ENCODE measurements around the gene IFNGR2. TPM values are rescaled to one million over a fixed set of nuclear protein-coding genes. Genes with fewer than 3 reads are reported as not detected.
"Not testable (repeated sequence)": the region's sequence is repeated elsewhere in the genome, so short reads cannot be mapped to it uniquely, and the experiment has no call there.

The IFNGR2 gene
- total and polyA plus RNA-seq, 5 donors from 2014 or later: 10.2 to 37.2 (median 22.8) TPM

GRCh38 chr21:33362044-33362555, 41.1 kb upstream of the IFNGR2 start:
- H3K4me3 ChIP-seq (ENCODE audit: low read depth, low read length): peak overlapping the region; percentile 91
- H3K9me3 ChIP-seq (ENCODE audit: control insufficient read depth in 2 of 2, low read length in 2 of 2): peaks cover 6 to 9% of the 10 kb centered on the region in 2 experiments
- peaks cover 8 to 25% (median 20%) of the 10 kb centered on the region in 4 donors for H3K4me1 Mint-ChIP-seq
- peaks cover 9% of the 10 kb centered on the region for H3K36me3 ChIP-seq (ENCODE audit: control insufficient read depth, insufficient read depth, low read length)
- DNase-seq (peak; percentile 67 to 93 (median 88)), ATAC-seq (ENCODE audit: low read depth in 2 of 2) (peak; percentile 76 to 79)
- H3K27ac Mint-ChIP-seq: peak overlapping the region; percentile 87 to 92 (median 89)
- peak overlapping the region; percentile 81 to 94 (median 90) for H3K4me3 Mint-ChIP-seq
- peaks cover 18% of the 10 kb centered on the region for H3K4me1 ChIP-seq (ENCODE audit: control insufficient read depth, insufficient read depth, low read length, poor library complexity, severe bottlenecking)
- H3K9me3 Mint-ChIP-seq: peaks cover 0 to 7% (median 2%) of the 10 kb centered on the region in 7 donors
- H3K27me3 ChIP-seq (ENCODE audit: control insufficient read depth, insufficient read depth, low read length): no peaks in the 10 kb centered on the region
- peaks cover 12% of the 10 kb centered on the region for H3K27me3 Mint-ChIP-seq
- H3K36me3 Mint-ChIP-seq: peaks cover 1% of the 10 kb centered on the region
- H3K27ac ChIP-seq (ENCODE audit: insufficient read depth, low read length, poor library complexity, severe bottlenecking): peak overlapping the region; percentile 78

DNA sequence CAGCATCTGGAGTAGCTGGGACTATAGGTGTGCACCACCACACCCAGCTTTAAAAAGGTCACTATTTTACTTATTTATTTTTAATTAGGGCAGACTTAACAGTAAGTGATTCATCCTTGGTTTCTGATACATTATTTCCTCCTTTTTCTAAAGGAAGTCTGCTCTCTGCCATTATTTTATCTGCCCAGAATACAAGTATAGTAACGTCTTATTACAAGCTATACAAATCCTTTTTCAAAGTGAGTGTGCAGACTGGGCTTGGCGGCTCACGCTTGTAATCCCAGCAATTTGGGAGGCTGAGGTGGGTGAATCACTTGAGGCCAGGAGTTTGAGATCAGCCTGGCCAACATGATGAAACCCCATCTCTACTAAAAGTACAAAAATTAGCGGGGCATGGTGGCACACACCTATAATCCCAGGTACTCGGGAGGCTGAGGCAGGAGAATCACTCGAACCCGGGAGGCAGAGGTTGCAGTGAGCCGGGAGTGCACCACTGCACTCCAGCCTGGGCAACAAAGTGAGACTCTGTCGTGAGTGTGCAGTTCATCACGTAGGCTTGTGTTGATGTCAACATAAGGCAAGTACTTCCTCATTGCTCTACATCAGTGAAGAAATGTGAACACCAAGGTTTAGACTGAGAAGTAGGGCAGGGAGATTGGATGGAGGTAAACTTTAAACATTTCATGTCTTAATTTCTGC, 39.2 kb upstream of the IFNGR2 start:
- not testable (repeated sequence) for H3K36me3 Mint-ChIP-seq; H3K4me3 ChIP-seq (ENCODE audit: low read depth, low read length); DNase-seq; H3K27ac Mint-ChIP-seq; H3K27ac ChIP-seq (ENCODE audit: insufficient read depth, low read length, poor library complexity, severe bottlenecking); ATAC-seq (ENCODE audit: low read depth in 2 of 2); H3K27me3 ChIP-seq (ENCODE audit: control insufficient read depth, insufficient read depth, low read length); H3K36me3 ChIP-seq (ENCODE audit: control insufficient read depth, insufficient read depth, low read length)
- Histone ChIP-seq H3K9me3 (ENCODE audit: control insufficient read depth in 2 of 2, low read length in 2 of 2) (peaks cover 12 to 26% of the 10 kb centered on the region in 2 experiments), H3K4me1 (ENCODE audit: control insufficient read depth, insufficient read depth, low read length, poor library complexity, severe bottlenecking) (peaks cover 18% of the 10 kb centered on the region)
- H3K4me3 Mint-ChIP-seq: peak overlapping the region in 1 of 4 donors; percentile 51
- peaks cover 0 to 21% (median 9%) of the 10 kb centered on the region in 7 donors for H3K9me3 Mint-ChIP-seq
- peaks cover 8 to 25% (median 20%) of the 10 kb centered on the region in 4 donors for H3K4me1 Mint-ChIP-seq
- peaks cover 12% of the 10 kb centered on the region for H3K27me3 Mint-ChIP-seq

- Histone ChIP-seq H3K27ac (ENCODE audit: insufficient read depth, low read length, poor library complexity, severe bottlenecking) (no peak overlapping the region), H3K4me1 (ENCODE audit: control insufficient read depth, insufficient read depth, low read length, poor library complexity, severe bottlenecking) (peaks cover 18% of the 10 kb centered on the region), H3K27me3 (ENCODE audit: control insufficient read depth, insufficient read depth, low read length) (no peaks in the 10 kb centered on the region), H3K36me3 (ENCODE audit: control insufficient read depth, insufficient read depth, low read length) (no peaks in the 10 kb centered on the region), H3K9me3 (ENCODE audit: control insufficient read depth in 2 of 2, low read length in 2 of 2) (peaks cover 12 to 26% of the 10 kb centered on the region in 2 experiments), H3K4me3 (ENCODE audit: low read depth, low read length) (no peak overlapping the region)
- ATAC-seq (ENCODE audit: low read depth in 2 of 2) (no peak), DNase-seq (no peak)
- Mint-ChIP-seq H3K4me3 (no peak overlapping the region), H3K27ac (no peak overlapping the region), H3K27me3 (peaks cover 12% of the 10 kb centered on the region), H3K4me1 (peaks cover 8 to 25% (median 20%) of the 10 kb centered on the region in 4 donors), H3K36me3 (peaks cover 4% of the 10 kb centered on the region), H3K9me3 (peaks cover 0 to 23% (median 10%) of the 10 kb centered on the region in 7 donors)
These were observed 38.4 kb upstream of the IFNGR2 start for GRCh38 chr21:33364830-33365229.

DNA sequence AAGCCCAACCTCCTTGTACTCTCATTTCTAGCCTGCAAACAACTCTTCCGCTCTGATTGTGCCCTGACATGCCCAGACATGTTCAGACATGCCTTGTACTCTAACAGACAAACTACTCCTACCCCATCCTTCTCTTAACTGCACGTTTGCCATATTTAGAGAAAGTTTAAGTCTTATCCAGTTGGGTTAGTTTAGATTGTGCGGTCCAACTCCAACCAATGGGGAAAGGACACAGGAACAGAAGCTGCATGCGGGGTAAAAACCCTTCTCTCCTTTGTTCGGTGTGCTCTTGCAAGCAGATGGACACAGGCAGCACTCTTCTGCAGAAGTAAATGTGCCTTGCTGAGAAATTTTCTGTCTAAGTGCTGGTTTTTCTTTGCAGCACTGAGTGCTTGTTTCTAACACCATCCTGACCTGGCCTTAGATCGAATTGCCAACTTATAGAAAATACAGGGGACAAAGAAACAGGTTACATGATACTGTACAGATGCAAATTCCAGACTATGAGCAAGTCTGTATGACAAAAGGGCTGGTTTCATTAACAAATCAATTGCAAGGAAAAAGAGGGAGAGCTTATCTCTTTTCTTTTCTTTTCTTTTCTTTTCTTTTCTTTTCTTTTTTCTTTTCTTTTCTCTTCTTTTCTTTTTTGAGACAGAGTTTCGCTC, 35.8 kb upstream of the IFNGR2 start:
- Mint-ChIP-seq H3K27ac (peak overlapping the region in 1 of 3 donors; percentile 66), H3K9me3 (peaks cover 0 to 23% (median 11%) of the 10 kb centered on the region in 7 donors), H3K27me3 (no peaks in the 10 kb centered on the region), H3K4me1 (peaks cover 0 to 6% (median 4%) of the 10 kb centered on the region in 4 donors), H3K36me3 (peaks cover 4% of the 10 kb centered on the region), H3K4me3 (no peak overlapping the region)
- Histone ChIP-seq H3K27ac (ENCODE audit: insufficient read depth, low read length, poor library complexity, severe bottlenecking) (no peak overlapping the region), H3K36me3 (ENCODE audit: control insufficient read depth, insufficient read depth, low read length) (no peaks in the 10 kb centered on the region), H3K27me3 (ENCODE audit: control insufficient read depth, insufficient read depth, low read length) (no peaks in the 10 kb centered on the region), H3K4me1 (ENCODE audit: control insufficient read depth, insufficient read depth, low read length, poor library complexity, severe bottlenecking) (peaks cover 4% of the 10 kb centered on the region), H3K9me3 (ENCODE audit: control insufficient read depth in 2 of 2, low read length in 2 of 2) (peaks cover 12 to 26% of the 10 kb centered on the region in 2 experiments), H3K4me3 (ENCODE audit: low read depth, low read length) (no peak overlapping the region)
- peak in 1 of 3 donors; percentile 52 for DNase-seq
- no peak for ATAC-seq (ENCODE audit: low read depth in 2 of 2)

GRCh38 chr21:33368124-33368523, 35.1 kb upstream of the IFNGR2 start:
- Histone ChIP-seq H3K4me1 (ENCODE audit: control insufficient read depth, insufficient read depth, low read length, poor library complexity, severe bottlenecking) (no peaks in the 10 kb centered on the region), H3K4me3 (ENCODE audit: low read depth, low read length) (no peak overlapping the region), H3K27ac (ENCODE audit: insufficient read depth, low read length, poor library complexity, severe bottlenecking) (no peak overlapping the region), H3K27me3 (ENCODE audit: control insufficient read depth, insufficient read depth, low read length) (no peaks in the 10 kb centered on the region), H3K36me3 (ENCODE audit: control insufficient read depth, insufficient read depth, low read length) (no peaks in the 10 kb centered on the region), H3K9me3 (ENCODE audit: control insufficient read depth in 2 of 2, low read length in 2 of 2) (peaks cover 12 to 26% of the 10 kb centered on the region in 2 experiments)
- no peak for ATAC-seq (ENCODE audit: low read depth in 2 of 2)
- H3K4me1 Mint-ChIP-seq: peaks cover 0 to 2% (median 0%) of the 10 kb centered on the region in 4 donors
- peaks cover 0 to 23% (median 11%) of the 10 kb centered on the region in 7 donors for H3K9me3 Mint-ChIP-seq
- H3K27me3 Mint-ChIP-seq: no peaks in the 10 kb centered on the region
- no peak overlapping the region for H3K4me3 Mint-ChIP-seq
- no peak for DNase-seq
- H3K36me3 Mint-ChIP-seq: peaks cover 4% of the 10 kb centered on the region
- no peak overlapping the region for H3K27ac Mint-ChIP-seq

DNA sequence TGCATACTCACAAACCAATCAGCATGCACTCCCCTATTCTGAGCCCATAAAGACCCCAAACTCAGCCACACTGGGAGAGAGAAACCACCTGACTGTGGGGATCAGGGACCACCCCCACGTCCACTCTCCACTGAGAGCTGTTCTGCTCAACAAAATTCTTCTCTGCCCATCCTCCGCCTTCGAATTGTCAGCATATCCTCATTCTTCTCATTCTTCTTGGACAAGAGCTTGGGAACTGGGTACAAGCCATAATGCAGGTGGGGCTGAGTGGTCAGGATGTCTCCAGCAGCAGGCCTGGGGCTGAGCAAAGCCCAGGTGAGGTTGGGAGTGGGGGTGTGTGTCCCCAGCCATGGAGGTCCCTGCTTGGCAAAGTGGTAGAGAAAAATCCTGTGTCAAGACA, 34.6 kb upstream of the IFNGR2 start:
- peaks cover 4% of the 10 kb centered on the region for H3K36me3 Mint-ChIP-seq
- Histone ChIP-seq H3K36me3 (ENCODE audit: control insufficient read depth, insufficient read depth, low read length) (no peaks in the 10 kb centered on the region), H3K27ac (ENCODE audit: insufficient read depth, low read length, poor library complexity, severe bottlenecking) (no peak overlapping the region), H3K9me3 (ENCODE audit: control insufficient read depth in 2 of 2, low read length in 2 of 2) (peaks cover 12 to 26% of the 10 kb centered on the region in 2 experiments), H3K4me3 (ENCODE audit: low read depth, low read length) (no peak overlapping the region), H3K27me3 (ENCODE audit: control insufficient read depth, insufficient read depth, low read length) (no peaks in the 10 kb centered on the region), H3K4me1 (ENCODE audit: control insufficient read depth, insufficient read depth, low read length, poor library complexity, severe bottlenecking) (no peaks in the 10 kb centered on the region)
- ATAC-seq (ENCODE audit: low read depth in 2 of 2): no peak
- peaks cover 0 to 2% (median 0%) of the 10 kb centered on the region in 4 donors for H3K4me1 Mint-ChIP-seq
- H3K27ac Mint-ChIP-seq: no peak overlapping the region
- H3K27me3 Mint-ChIP-seq: no peaks in the 10 kb centered on the region
- DNase-seq: no peak
- H3K4me3 Mint-ChIP-seq: no peak overlapping the region
- peaks cover 0 to 23% (median 11%) of the 10 kb centered on the region in 7 donors for H3K9me3 Mint-ChIP-seq

GRCh38 chr21:33369586-33369985, 33.6 kb upstream of the IFNGR2 start:
- no peaks in the 10 kb centered on the region for H3K27me3 ChIP-seq (ENCODE audit: control insufficient read depth, insufficient read depth, low read length)
- peaks cover 0 to 8% (median 3%) of the 10 kb centered on the region in 4 donors for H3K4me1 Mint-ChIP-seq
- no peak overlapping the region for H3K27ac ChIP-seq (ENCODE audit: insufficient read depth, low read length, poor library complexity, severe bottlenecking)
- no peaks in the 10 kb centered on the region for H3K36me3 ChIP-seq (ENCODE audit: control insufficient read depth, insufficient read depth, low read length)
- H3K36me3 Mint-ChIP-seq: peaks cover 4% of the 10 kb centered on the region
- no peak for DNase-seq
- H3K9me3 Mint-ChIP-seq: peaks cover 0 to 23% (median 11%) of the 10 kb centered on the region in 7 donors
- ATAC-seq (ENCODE audit: low read depth in 2 of 2): no peak
- H3K27ac Mint-ChIP-seq: no peak overlapping the region
- peaks cover 12 to 26% of the 10 kb centered on the region in 2 experiments for H3K9me3 ChIP-seq (ENCODE audit: control insufficient read depth in 2 of 2, low read length in 2 of 2)
- H3K4me1 ChIP-seq (ENCODE audit: control insufficient read depth, insufficient read depth, low read length, poor library complexity, severe bottlenecking): peaks cover 2% of the 10 kb centered on the region
- H3K27me3 Mint-ChIP-seq: no peaks in the 10 kb centered on the region
- H3K4me3 ChIP-seq (ENCODE audit: low read depth, low read length): no peak overlapping the region
- H3K4me3 Mint-ChIP-seq: no peak overlapping the region
